GM20000 (cell line): ENCODE measurements around the gene CHD6.

Source experiments
- DNase-seq: peaks from one replicate; pipeline ENCODE4 v3.0.0; 2012; ENCODE audit warnings: low spot score
- CTCF ChIP-seq: IDR thresholded peaks from 2 replicates; pipeline ENCODE4 v1.5.1; 2012; ENCODE audit warnings: mild to moderate bottlenecking, control low read depth; ENCODE audit errors: extremely low read depth, missing control alignments

Gene CHD6

GRCh38 chr20:41380551-41381193 lies 237.5 kb downstream of the CHD6 start:
- TF ChIP-seq CTCF: no peak
- no peak for DNase-seq

- no peak for TF ChIP-seq CTCF
- DNase-seq: no peak
Observed at GRCh38 chr20:41379551-41379950, 238.6 kb downstream of the CHD6 start.

GRCh38 chr20:41377275-41377674 lies 240.9 kb downstream of the CHD6 start:
- TF ChIP-seq CTCF: no peak
- no peak for DNase-seq

- no peak for DNase-seq
- no peak for TF ChIP-seq CTCF
Observed at GRCh38 chr20:41376349-41376748, 241.8 kb downstream of the CHD6 start.

- no peak for DNase-seq
- no peak for TF ChIP-seq CTCF
Observed at GRCh38 chr20:41375846-41376245, 242.3 kb downstream of the CHD6 start.

GRCh38 chr20:41373931-41374920 lies 244.0 kb downstream of the CHD6 start:
- no peak for DNase-seq
- TF ChIP-seq CTCF: no peak

GRCh38 chr20:41373251-41373783 lies 244.9 kb downstream of the CHD6 start:
- no peak for DNase-seq
- no peak for TF ChIP-seq CTCF
